Measurements from ENCODE around the gene MRPL37.
"Not testable (repeated sequence)": the region's sequence is repeated elsewhere in the genome, so short reads cannot be mapped to it uniquely, and the experiment has no call there.

Gene MRPL37

DNA sequence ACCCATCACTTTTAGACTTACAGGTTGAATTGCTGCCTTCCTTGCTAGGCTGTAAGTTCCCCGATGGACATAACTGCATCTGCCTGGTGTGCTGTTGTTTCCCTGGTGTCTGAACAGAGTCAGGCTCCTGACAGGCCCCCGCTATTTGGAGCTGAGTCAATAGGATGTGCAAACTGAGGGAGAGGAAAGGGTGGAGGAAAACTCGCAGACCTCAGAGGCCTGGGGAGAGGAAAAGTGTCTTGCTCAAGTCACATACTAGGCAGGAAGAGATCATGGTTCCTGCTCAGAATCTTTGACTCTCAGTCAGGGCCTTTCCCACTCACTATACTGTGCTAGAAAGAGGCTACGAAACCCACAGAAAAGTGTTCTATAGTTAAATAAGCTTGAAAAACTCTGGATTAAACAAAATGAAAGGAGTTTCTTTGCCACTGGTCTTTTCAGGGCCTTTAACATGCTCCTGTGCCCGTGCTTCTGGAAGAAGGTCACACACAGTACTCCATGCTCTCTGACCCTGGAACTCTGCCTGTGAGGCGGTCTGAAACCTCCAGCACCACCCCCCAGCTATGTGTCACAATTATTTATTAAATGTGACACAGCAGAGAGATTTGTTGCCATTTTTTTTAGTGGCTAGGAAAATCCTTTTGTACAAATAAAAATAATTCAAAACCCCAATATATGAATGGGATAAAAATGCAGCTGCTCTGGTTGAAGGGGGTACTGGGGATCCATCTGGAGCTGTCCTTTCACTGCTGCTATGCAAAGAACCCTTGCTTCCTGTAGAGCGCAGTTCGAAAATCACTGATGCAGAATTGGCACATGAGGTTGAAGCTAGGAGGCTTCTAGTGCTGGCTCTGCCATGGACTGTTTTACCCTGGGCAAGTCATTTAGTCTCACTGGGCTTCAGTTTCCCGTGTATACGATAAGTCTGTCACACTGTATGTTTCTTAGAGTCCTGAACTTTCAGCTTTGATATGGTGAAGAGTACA is 27.1 kb upstream of the MRPL37 start:
- DNase-seq = no peak

DNA sequence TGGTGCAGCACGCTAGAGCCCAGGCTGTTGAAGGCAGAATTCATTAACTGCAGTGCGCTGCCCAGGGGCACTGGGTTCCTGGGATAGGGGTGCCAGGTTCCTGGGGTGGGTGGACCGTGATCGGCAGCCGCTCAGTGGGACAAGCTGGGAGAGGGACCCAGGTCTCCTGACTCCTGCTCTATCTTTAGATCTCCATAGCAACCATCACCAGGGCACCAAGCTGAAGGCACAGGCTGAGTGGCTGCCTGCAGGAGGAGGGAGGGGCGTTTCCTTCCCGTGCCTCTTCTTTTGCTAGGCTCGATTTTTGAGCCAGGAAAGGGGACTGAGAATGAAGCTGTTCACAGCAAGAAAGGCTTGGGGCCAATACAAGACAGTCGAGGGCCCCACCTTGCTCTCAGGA is 26.3 kb upstream of the MRPL37 start:
- DNase-seq = no peak

DNA sequence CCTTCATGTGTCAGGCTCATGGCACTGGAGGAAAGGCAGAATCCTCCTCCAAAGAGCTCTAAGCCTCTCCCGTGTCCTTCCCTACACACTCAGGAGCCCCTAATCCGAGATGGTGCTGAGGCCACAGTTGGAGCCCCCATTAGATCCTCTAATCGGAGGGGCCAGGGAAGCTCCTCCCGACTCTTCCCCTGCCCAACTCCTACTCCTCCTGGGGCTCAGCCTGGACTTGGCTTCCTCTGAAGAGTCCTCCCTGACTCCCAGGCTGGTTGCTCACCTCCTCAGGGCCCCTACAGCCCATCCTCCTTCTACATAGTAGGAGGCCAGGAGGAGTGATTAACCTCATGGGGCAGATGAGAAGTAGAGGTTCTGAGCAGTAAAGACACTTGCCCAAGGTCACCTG is 25.9 kb upstream of the MRPL37 start:
- no peak for DNase-seq

DNA sequence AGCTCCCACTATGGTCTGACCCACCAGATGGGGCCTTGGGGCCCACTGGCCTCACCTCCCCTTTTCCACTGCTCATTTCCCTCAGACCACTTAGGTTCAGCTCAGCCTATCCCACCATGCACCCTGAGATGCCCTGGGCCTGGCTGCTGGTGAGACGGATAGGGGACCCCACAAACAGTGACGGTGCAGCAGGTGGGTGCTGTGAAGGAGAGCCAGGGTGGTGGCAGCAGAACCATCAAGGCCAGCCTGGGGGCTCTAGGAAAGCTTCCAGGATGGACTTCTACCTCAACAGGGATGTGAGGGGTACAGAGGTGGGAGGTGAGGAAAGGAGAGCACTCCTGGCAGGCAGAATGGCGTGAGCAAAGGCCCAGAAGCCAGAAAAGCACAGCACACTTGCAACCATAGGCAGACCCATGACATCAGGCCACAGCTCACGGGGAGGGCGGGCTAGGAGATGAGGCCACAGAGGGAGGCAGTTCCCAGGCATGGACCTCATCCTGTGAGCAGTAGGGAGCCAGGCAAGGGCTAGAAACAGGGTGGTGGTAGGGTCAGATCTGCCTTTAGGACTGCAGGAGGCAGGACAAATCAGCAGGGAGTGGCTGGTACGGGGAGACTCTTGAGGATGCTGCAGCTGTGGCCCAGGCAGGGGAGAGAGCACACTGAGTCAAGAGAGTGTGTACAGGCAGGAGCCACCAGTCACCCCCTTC is 23.2 kb upstream of the MRPL37 start:
- no peak for DNase-seq

DNA sequence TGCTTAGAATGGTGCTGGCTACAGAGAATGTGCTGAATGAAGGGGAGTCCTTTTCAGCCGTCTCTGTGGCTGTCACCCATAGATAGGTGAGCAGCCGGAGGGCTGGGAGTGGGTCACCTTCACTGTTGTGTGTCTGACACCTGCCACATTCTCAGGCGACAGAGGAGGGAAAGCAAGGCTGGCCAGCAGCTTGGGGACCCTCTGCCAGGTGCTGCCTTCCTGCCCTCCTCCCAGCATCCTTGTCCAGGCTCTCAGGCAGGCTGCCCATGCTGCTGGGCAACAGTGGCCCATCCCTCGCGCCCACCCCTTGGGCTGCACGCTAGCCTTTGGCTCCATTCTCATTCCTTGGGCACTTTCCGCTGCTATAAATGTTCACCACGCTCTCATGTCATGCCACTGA is 22.2 kb upstream of the MRPL37 start:
- no peak for DNase-seq

DNA sequence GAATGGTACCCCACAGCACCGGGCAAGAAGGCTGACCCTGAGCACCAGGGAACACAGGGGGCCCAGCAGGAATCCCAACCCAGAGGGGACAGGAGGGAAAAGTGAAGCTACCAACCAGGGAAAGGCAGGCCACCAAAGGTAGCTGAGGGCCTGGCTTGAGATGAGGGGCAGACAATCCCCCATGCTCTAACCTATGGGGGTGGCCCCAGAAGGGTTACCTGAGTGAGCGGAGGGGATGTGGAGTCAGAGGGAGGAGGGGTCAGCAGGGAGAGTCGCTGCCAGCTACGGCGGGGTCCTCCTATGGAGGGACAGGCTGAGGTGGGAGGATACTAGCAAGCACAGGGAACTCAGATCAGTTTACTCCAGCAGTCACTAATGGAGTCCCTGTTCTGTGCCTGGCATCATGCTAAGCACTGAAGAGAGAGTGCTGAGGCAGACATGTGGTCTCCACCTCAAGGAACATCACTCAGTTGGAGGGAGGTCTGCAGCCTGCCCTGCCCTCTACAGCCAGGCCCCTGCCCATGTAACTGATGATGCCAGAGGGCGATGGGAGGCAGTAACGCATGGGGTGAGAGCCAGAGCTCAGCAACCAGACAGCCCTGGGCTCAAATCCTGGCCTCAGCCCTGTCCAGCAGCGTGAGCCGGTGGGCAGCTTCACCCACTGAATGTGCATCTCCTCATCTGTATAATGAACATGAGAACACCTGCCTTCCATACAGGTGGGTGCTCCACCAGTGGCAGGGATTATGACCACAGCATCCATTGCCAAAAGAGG is 21.5 kb upstream of the MRPL37 start:
- DNase-seq = no peak

DNA sequence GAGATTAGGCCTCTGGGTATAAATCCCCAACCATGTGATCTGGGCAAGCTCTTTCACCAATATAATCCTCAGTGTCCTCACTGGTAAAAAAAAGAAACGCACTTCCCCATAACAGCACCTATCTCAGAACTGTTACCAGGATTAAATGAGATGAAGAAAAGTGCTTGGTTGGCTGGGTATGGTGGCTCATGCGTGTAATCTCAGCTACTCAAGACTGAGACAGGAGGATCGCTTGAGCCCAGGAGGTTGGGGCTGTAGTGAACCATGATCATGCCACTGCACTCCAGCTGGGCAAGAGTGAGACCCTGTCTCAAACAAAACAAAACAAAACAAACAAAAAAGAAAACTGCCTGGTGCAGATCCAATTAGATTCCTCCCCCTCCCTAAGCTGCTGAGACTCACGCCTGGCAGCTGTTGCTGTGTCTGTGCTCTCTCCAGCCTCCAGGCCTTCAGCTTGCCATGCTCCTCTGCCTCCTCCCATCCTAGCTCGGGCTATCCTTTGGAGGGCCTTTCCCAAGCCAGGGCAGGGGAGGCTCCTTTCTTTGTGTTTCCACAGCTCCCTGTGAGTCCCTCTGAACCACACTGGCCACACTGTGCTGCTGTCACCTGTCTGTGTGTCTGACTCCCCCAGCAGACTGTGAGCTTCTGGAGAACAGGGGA is 19.1 kb upstream of the MRPL37 start:
- DNase-seq = no peak

DNA sequence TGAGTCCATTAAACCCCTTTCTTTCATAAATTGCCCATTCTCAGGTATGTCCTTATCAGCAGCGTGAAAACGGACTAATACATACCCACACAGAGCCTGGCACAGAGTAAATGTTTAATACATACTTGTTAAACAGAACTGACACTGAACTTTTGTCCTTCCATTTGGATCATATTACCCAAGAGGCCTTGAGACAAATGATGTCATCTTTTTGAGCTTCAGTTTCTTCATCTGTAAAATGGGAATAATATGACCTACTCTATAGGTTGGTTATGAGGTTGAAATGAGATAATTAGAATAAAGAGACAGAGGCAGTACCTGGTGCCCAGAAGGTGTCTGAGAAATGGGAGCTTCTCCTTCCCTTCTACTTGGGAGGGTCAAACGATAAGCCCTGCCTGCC is 13.9 kb upstream of the MRPL37 start:
- DNase-seq = no peak

DNA sequence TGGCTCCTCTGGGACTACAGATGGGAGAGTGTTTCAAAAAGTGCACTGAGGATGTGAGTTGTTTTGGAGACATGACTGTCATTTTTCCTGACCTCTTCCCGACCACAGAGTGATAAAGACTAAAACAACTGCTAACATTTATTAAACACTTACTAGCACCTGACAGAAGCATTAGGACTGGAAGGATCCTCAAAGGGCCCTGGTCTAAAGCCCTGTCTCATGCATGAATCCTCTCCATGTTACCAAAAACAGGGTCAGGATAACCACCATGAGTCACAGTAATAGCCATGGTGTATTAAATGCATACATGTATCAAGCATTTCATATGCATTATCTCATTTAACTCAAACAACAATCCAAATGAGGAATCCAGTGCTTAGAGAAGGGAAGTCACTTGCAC is 11.7 kb upstream of the MRPL37 start:
- no peak for DNase-seq

DNA sequence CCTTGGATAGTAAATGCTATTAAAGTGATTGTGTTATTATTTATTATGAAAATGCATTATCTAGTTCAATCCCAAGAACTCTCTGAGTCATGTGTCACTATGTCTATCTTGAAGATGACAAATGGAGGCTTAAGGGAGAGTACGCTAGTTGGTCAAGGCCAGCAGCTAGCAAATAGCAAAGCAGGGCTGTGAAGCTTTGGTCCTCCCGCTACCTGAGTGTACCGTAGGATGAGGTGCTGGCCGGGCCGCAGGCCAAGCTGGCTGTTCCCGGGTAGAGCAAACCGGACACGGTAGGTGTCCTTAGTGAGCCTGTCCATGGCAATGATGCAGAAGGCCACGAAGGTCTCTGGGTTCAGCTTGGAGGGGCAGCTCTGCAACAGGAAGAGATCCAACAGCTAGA is 9.4 kb upstream of the MRPL37 start:
- DNase-seq = no peak

DNA sequence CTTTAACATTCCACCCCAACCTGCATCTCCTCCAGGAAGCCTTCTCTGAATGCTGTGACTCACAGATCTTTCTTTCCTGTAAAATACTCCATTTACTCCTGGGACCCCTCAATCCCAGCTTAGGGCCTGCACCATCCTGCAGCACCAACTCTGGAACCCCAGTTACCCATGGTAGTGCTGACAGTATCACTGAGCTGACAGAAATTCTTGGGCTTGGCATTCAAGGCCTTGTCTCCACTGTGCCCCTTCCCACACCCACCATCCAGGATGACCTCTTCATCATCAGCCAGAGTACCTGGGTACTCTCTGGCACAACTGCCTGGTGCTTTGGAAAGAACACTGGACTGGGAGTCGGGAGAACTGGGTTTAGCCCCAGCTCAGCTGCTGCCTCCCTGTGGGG is 8.4 kb upstream of the MRPL37 start:
- DNase-seq = no peak

DNA sequence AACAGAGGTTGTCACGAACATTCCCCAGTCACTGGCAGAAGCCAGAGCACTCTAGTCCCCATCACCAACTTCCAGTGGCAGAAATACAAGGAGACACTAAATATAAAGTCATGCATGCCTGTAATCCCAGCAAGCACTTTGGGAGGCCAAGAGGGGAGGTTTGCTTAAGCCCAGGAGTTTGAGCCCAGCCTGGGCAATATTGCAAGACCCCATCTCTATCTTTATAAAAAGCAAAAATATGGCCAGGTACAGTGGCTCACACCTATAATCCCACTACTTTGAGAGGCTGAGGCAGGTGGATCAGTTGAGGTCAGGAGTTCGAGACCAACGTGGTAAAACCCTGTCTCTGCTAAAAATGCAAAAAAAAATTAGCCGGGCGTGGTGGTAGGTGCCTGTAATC is 6.5 kb upstream of the MRPL37 start:
- no peak for DNase-seq

DNA sequence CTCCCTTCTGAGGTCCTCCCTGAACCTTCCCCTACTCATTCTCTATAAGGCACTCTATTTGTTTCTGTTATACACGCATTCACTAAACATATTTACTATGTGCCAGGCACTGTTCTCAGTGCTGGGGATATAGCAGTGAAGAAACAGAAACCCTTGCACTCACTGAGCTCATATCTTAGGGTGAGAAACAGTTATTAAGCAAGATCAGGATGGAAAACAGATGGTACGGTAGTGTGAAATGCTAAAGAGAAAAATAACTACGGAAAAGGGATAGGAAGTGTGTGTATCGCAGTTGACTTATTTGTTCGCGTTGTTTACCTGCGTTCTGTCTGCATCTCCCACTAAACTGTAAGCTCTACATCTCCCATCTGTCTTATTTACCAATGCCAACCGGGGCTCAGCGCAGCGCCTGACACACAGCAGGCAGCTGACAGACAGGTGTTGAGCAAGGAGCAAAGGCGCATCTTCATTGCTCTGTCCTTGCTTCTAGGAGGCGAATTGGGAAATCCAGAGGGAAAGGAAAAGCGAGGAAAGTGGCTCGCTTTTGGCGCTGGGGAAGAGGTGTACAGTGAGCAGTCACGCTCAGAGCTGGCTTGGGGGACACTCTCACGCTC is 709 bp upstream of the MRPL37 start:
- DNase-seq = no peak

DNA sequence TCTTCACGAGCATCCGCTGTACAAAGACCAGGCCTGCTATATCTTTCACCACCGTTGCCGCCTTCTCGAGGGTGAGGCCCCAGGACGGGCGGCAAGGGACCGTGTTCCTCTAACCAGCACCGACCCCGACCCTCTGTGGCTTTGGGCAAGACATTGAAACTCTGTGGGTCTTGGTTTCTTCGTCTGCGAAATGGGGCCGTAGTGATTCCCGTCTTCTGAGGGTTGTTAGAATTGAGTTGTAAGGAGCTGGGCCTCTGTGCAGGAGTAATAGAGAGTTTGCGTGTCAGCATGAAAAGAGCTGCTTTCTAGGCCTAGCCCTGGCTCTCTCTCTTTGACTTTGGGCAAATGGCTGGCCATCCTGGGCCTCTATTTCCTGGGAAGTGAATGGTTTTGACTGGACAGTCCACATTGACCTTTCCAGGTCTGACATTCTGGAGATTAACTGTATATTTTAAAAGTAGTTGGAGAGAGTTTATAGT is 591 bp downstream of the MRPL37 start:
- DNase-seq = no peak

DNA sequence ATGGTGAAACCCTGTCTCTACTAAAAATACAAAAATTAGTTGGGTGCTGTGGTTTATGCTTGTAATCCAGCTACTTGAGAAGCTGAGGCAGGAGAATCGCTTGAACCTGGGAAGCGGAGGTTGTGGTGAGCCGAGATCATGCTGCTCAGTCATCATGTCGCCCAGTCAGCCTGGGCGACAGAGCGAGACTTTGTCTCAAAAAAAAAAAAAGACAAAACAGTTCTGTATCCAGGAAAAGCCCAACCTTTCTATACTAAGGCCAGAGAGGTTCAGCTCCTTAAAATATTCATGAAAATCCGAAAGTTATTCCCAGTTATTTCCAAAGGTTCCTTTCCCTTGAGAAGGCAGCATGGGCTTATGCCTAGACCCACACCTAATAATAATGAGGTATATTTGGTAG is 4.2 kb downstream of the MRPL37 start:
- no peak for DNase-seq

DNA sequence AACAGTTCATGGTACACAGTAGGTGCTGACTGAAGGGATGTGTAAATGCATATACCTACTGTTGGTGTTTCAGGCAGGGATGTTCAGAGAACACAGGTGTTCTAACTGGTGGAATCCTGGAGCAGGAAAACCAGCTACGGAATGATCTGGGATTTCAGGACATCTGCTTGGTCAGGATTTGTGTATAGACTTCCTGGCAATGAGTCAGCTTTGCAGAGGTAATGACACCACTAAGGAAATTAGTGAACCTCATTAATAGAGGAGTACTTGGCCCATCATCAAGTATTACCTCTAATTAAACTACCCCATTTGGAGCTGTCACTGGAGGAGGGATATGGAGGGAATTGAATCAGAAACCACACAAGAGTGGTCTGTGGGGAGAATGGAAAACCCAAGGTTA is 7.3 kb downstream of the MRPL37 start:
- DNase-seq = no peak

DNA sequence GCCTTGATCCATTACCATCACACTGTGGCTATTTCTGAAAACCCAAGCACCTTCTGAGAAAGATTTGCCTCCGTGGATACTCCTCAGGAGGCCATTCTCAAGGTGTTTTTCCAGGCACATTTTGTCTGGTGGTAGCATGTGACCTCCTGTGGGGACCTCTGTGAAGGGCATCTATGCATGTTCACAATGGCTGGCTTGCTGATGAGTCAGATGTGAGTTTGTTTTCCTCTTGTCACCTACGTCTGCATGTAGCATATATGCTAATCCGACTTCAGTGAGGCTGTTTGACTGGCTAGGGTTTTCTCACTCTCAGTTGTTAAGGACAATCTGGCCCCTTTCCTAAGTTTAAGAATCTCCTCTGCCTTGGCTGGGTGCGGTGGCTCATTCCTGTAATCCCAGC is 7.9 kb downstream of the MRPL37 start:
- not testable (repeated sequence) for DNase-seq

DNA sequence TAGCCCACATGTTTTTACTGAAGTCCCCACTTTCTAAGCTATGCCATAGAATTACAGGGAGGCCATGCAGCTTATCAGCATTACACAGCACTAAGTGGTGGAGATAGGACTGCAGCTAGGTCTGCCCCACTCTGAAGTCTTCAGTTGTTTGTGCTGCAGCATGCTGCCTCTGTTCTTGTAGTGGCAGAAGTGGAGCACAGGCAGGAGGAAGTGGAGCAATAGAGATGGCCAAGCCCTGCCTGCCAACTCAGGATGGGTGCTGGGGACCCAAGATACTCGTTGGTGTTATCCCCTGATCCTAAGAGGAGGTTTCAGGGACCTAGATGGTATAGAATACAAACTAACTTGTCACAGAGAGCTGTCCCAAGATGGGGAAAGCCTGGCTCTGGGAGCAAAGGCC is 12.9 kb downstream of the MRPL37 start:
- DNase-seq = no peak

DNA sequence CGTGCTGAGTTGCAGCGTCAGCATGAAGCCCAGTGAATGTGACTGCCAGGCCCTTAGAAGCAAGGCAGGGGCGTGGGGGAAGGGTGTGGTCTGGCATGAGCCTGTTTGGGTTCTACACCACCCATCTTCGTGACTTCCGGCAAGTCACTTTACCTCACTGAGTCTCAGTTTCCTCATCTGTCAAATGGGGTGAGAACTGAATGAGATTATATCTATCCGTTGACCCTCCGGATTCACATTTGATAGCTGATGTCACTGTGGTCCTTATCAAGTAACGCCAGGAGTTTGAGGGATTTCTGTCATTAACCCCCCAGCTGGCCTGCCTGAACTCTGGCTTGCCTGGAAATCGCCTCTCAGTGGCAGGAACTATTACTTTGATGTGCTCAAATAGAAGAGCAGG is 15.6 kb downstream of the MRPL37 start:
- DNase-seq = no peak

DNA sequence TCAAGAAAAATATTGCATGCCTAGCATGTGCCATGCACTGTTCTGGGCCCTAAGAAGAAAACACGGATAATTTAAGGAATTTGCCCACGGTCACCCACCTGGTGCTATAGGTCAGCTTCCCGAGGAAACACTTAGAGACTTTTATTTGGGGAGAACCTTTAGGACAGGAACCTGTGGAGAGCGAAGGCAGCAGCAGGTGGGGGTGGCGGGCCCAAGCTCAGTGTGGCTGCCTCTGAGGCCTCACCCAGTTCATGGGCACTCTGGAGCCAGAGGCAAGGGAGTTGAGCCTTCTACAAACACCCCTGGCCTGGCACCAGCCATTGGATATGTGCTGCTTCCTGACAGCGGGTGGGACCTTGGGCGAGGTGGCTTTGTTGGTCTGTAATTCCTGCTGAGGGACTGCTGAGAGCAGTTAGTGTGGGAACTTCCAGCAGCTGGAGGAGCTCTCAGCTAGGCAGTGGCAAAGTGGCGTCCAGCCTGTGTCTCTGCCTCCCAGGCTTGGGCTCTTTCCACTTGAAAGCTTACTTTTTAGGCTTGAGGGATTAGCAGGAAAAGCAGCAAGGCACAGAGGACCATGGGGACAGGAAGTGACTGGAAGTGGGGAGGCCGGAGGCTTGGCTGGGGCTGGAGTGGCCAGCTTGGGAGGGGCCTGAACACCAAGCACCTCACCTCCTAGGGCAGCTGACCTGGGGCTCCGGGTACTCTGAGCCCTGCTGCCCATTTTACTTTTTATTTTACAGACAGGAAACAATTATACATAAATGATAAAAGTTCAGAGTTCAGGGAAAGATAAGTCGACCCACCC is 19.1 kb downstream of the MRPL37 start:
- no peak for DNase-seq

DNA sequence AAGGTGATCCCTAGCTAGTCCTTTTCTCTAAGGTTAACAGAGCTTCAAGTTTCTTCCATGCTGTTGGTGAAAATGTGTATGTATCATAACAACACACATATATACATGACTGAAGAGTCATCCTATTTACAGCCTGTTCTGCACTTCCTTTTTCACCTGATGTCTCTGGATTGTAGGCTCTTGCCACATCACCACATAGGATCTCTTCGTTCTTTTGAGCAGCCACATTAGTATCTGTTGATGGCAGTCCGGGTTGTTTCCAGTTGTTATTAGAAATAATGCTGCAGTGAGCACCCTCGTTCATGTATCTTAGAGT is 19.7 kb downstream of the MRPL37 start:
- DNase-seq = no peak
